WTC11 (cell line): ENCODE data around the gene TBX20. TPM values are rescaled to one million over a fixed set of nuclear protein-coding genes. Genes with fewer than 3 reads are reported as not detected.
"Not testable (repeated sequence)": the region's sequence is repeated elsewhere in the genome, so short reads cannot be mapped to it uniquely, and the experiment has no call there.

Experiments used
- ATAC-seq: fragments of 200-7000 bp; cut with Tn5 transposase; 2 replicates; pipeline ENCODE4 v1.10.0; 2021; ENCODE audit warnings: mild to moderate bottlenecking, moderate library complexity
- CTCF ChIA-PET: fragments of 300-600 bp; sonication (Branson Sonifier 250); formaldehyde crosslinking; loops from one replicate; lab custom pipeline; 2021; ENCODE audit warnings: antibody characterized with exemption; lab: Charles Lee
- POLR2A ChIA-PET: fragments of 350-600 bp; sonication (Branson Sonifier 250); formaldehyde crosslinking; loops from one replicate; lab custom pipeline; 2021; ENCODE audit warnings: antibody characterized with exemption; lab: Charles Lee
- DNase-seq: peaks from one replicate; pipeline ENCODE4 v3.0.0; 2021; ENCODE audit warnings: low spot score
- H3K27ac Mint-ChIP-seq: 2 replicates; pipeline ENCODE4 v1.8.0; 2021; ENCODE audit warnings: mixed read lengths
- H3K27me3 Mint-ChIP-seq: 2 replicates; pipeline ENCODE4 v1.8.0; 2021; ENCODE audit warnings: low read depth, mild to moderate bottlenecking, moderate library complexity, mixed read lengths
- H3K36me3 Mint-ChIP-seq: 2 replicates; pipeline ENCODE4 v1.8.0; 2021; ENCODE audit warnings: mixed read lengths
- H3K4me1 Mint-ChIP-seq: 2 replicates; pipeline ENCODE4 v1.8.0; 2022; ENCODE audit warnings: mixed read lengths
- H3K4me3 Mint-ChIP-seq: 2 replicates; pipeline ENCODE4 v1.8.0; 2021; ENCODE audit warnings: mild to moderate bottlenecking, moderate library complexity, mixed read lengths
- H3K9me3 Mint-ChIP-seq: 2 replicates; pipeline ENCODE4 v1.8.0; 2021; ENCODE audit warnings: mixed read lengths
- CREB1 ChIP-seq: sonication (generic); formaldehyde crosslinking; IDR thresholded peaks from 2 replicates; pipeline ENCODE4 v1.8.0; 2023; ENCODE audit warnings: mild to moderate bottlenecking, missing genetic modification reagents
- ETV6 ChIP-seq: sonication (generic); formaldehyde crosslinking; IDR thresholded peaks from 2 replicates; pipeline ENCODE4 v1.8.1; 2022; ENCODE audit warnings: mild to moderate bottlenecking, missing genetic modification reagents
- FOXP1 ChIP-seq: sonication (generic); formaldehyde crosslinking; IDR thresholded peaks from 2 replicates; pipeline ENCODE4 v1.8.0; 2022; ENCODE audit warnings: missing genetic modification reagents, mild to moderate bottlenecking, moderate library complexity, borderline replicate concordance
- IRF2 ChIP-seq: sonication (generic); formaldehyde crosslinking; IDR thresholded peaks from 2 replicates; pipeline ENCODE4 v1.8.0; 2022; ENCODE audit warnings: low read depth, missing genetic modification reagents, borderline replicate concordance
- MYBL2 ChIP-seq: sonication (generic); formaldehyde crosslinking; IDR thresholded peaks from 2 replicates; pipeline ENCODE4 v1.8.1; 2023; ENCODE audit warnings: mild to moderate bottlenecking, moderate library complexity, missing genetic modification reagents
- NFYB ChIP-seq: sonication (generic); formaldehyde crosslinking; conservative IDR thresholded peaks from 2 replicates; pipeline ENCODE4 v1.8.0; 2022; ENCODE audit warnings: low read depth, missing genetic modification reagents
- NR1H2 ChIP-seq: sonication (generic); formaldehyde crosslinking; IDR thresholded peaks from 2 replicates; pipeline ENCODE4 v1.9.0; 2021; ENCODE audit warnings: mild to moderate bottlenecking, moderate library complexity, missing genetic modification reagents
- PREB ChIP-seq: sonication (generic); formaldehyde crosslinking; IDR thresholded peaks from 2 replicates; pipeline ENCODE4 v1.8.1; 2022; ENCODE audit warnings: mild to moderate bottlenecking, missing genetic modification reagents, moderate library complexity, borderline replicate concordance
- RELA ChIP-seq: sonication (generic); formaldehyde crosslinking; IDR thresholded peaks from 2 replicates; pipeline ENCODE4 v1.8.1; 2022; ENCODE audit warnings: missing genetic modification reagents, mild to moderate bottlenecking, borderline replicate concordance
- SMAD3 ChIP-seq: sonication (generic); formaldehyde crosslinking; IDR thresholded peaks from 2 replicates; pipeline ENCODE4 v1.8.0; 2022; ENCODE audit warnings: missing genetic modification reagents, mild to moderate bottlenecking, borderline replicate concordance
- ZNF219 ChIP-seq: sonication (generic); formaldehyde crosslinking; IDR thresholded peaks from 2 replicates; pipeline ENCODE4 v1.8.0; 2023; ENCODE audit warnings: missing genetic modification reagents, mild to moderate bottlenecking, borderline replicate concordance
- ZNF263 ChIP-seq: sonication (generic); formaldehyde crosslinking; IDR thresholded peaks from 2 replicates; pipeline ENCODE4 v1.8.1; 2022; ENCODE audit warnings: low read depth, mild to moderate bottlenecking, moderate library complexity, missing genetic modification reagents
- total RNA-seq: library from RNA; stranded (reverse); gene quantifications from 3 replicates; pipeline ENCODE4 v1.2.3, GENCODE V29; 2021
- TF ChIP-seq, protein P1 (sequence below): sonication (generic); formaldehyde crosslinking; IDR thresholded peaks from 2 replicates; pipeline ENCODE4 v1.8.1; 2022; ENCODE audit warnings: missing genetic modification reagents, borderline replicate concordance
- TF ChIP-seq, protein P2 (sequence below): fragments of 250-450 bp; sonication (Bioruptor Pico); IDR thresholded peaks from 2 replicates; pipeline ENCODE4 v1.9.0; 2021; ENCODE audit warnings: moderate library complexity, mild to moderate bottlenecking, inconsistent platforms, borderline replicate concordance
- TF ChIP-seq, protein P3 (sequence below): sonication (generic); formaldehyde crosslinking; IDR thresholded peaks from 2 replicates; pipeline ENCODE4 v1.8.0; 2023; ENCODE audit warnings: mild to moderate bottlenecking, missing genetic modification reagents
- TF ChIP-seq, protein P4 (sequence below): sonication (generic); formaldehyde crosslinking; IDR thresholded peaks from 2 replicates; pipeline ENCODE4 v1.8.0; 2022; ENCODE audit warnings: mild to moderate bottlenecking, missing genetic modification reagents

Gene TBX20
- total RNA-seq, 1 experiment from 2014 or later: 0.24 TPM

GRCh38 chr7:35241436-35241835 lies 12.5 kb downstream of the TBX20 start:
- Mint-ChIP-seq H3K36me3 (no peaks in the 10 kb centered on the region), H3K27ac (no peak overlapping the region), H3K27me3 (peaks cover 13% of the 10 kb centered on the region), H3K9me3 (no peaks in the 10 kb centered on the region), H3K4me1 (peaks cover 2% of the 10 kb centered on the region; the same call in 1 of the 2 replicates), H3K4me3 (no peak overlapping the region)
- CTCF ChIA-PET: interaction anchor here (1.3 kb wide), 1 partner anchor 20 kb away, joined by 3 read pairs; no protein-coding TSS in a partner anchor
- POLR2A ChIA-PET: no interaction called here
- TF ChIP-seq RELA (CRISPR knock-in tag) (no peak), ETV6 (CRISPR knock-in tag) (no peak), IRF2 (CRISPR knock-in tag) (no peak), NR1H2 (CRISPR knock-in tag) (no peak), MYBL2 (CRISPR knock-in tag) (no peak), NFYB (CRISPR knock-in tag) (no peak), ZNF263 (no peak)
- TF ChIP-seq, protein P1, sequence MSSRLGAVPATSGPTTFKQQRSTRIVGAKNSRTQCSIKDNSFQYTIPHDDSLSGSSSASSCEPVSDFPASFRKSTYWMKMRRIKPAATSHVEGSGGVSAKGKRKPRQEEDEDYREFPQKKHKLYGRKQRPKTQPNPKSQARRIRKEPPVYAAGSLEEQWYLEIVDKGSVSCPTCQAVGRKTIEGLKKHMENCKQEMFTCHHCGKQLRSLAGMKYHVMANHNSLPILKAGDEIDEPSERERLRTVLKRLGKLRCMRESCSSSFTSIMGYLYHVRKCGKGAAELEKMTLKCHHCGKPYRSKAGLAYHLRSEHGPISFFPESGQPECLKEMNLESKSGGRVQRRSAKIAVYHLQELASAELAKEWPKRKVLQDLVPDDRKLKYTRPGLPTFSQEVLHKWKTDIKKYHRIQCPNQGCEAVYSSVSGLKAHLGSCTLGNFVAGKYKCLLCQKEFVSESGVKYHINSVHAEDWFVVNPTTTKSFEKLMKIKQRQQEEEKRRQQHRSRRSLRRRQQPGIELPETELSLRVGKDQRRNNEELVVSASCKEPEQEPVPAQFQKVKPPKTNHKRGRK (CRISPR knock-in tag): no peak
- TF ChIP-seq, protein P2, sequence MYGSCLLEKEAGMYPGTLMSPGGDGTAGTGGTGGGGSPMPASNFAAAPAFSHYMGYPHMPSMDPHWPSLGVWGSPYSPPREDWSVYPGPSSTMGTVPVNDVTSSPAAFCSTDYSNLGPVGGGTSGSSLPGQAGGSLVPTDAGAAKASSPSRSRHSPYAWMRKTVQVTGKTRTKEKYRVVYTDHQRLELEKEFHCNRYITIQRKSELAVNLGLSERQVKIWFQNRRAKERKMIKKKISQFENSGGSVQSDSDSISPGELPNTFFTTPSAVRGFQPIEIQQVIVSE: no peak
- DNase-seq: no peak
- ATAC-seq: no peak

DNA sequence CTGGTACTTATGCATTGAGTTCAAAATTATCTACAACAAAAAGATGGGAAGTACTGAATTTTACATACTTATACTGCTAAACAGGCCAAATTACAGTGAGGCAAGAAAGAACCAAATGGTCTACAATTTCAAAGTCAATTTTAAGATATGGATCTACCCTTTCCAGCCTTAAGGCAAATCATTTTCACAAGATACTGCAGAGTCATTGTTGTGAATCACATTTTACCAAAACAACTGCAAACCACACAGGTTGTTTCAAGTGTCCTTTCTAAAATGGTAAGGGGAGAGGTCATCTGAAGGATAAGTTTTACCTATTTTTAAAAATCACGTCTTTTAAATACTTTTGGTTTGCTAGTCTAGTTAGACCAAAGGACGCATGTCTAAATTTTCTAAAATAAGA lies 12.9 kb downstream of the TBX20 start:
- POLR2A ChIA-PET, H3K4me1 Mint-ChIP-seq, H3K27ac Mint-ChIP-seq, CTCF ChIA-PET, H3K36me3 Mint-ChIP-seq, ATAC-seq, DNase-seq, H3K4me3 Mint-ChIP-seq, H3K9me3 Mint-ChIP-seq: not testable (repeated sequence)
- H3K27me3 Mint-ChIP-seq: peaks cover 11% of the 10 kb centered on the region

GRCh38 chr7:35238456-35238855 lies 15.4 kb downstream of the TBX20 start:
- POLR2A ChIA-PET, H3K27me3 Mint-ChIP-seq, ATAC-seq, CTCF ChIA-PET, H3K36me3 Mint-ChIP-seq, DNase-seq, H3K4me1 Mint-ChIP-seq, H3K27ac Mint-ChIP-seq, H3K9me3 Mint-ChIP-seq, H3K4me3 Mint-ChIP-seq: not testable (repeated sequence)

GRCh38 chr7:35232994-35233393 lies 20.9 kb downstream of the TBX20 start:
- TF ChIP-seq ZNF219 (CRISPR knock-in tag) (no peak), CREB1 (no peak), NR1H2 (CRISPR knock-in tag) (no peak), SMAD3 (CRISPR knock-in tag) (no peak), FOXP1 (CRISPR knock-in tag) (no peak), PREB (no peak)
- TF ChIP-seq, protein P3, sequence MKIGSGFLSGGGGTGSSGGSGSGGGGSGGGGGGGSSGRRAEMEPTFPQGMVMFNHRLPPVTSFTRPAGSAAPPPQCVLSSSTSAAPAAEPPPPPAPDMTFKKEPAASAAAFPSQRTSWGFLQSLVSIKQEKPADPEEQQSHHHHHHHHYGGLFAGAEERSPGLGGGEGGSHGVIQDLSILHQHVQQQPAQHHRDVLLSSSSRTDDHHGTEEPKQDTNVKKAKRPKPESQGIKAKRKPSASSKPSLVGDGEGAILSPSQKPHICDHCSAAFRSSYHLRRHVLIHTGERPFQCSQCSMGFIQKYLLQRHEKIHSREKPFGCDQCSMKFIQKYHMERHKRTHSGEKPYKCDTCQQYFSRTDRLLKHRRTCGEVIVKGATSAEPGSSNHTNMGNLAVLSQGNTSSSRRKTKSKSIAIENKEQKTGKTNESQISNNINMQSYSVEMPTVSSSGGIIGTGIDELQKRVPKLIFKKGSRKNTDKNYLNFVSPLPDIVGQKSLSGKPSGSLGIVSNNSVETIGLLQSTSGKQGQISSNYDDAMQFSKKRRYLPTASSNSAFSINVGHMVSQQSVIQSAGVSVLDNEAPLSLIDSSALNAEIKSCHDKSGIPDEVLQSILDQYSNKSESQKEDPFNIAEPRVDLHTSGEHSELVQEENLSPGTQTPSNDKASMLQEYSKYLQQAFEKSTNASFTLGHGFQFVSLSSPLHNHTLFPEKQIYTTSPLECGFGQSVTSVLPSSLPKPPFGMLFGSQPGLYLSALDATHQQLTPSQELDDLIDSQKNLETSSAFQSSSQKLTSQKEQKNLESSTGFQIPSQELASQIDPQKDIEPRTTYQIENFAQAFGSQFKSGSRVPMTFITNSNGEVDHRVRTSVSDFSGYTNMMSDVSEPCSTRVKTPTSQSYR: no peak
- TF ChIP-seq, protein P4, sequence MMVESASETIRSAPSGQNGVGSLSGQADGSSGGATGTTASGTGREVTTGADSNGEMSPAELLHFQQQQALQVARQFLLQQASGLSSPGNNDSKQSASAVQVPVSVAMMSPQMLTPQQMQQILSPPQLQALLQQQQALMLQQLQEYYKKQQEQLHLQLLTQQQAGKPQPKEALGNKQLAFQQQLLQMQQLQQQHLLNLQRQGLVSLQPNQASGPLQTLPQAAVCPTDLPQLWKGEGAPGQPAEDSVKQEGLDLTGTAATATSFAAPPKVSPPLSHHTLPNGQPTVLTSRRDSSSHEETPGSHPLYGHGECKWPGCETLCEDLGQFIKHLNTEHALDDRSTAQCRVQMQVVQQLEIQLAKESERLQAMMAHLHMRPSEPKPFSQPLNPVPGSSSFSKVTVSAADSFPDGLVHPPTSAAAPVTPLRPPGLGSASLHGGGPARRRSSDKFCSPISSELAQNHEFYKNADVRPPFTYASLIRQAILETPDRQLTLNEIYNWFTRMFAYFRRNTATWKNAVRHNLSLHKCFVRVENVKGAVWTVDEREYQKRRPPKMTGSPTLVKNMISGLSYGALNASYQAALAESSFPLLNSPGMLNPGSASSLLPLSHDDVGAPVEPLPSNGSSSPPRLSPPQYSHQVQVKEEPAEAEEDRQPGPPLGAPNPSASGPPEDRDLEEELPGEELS: no peak
- TF ChIP-seq, all 79 proteins: peak for 0
- POLR2A ChIA-PET: no interaction called here
- Mint-ChIP-seq H3K4me3 (no peak overlapping the region), H3K27me3 (no peaks in the 10 kb centered on the region), H3K4me1 (peaks cover 2% of the 10 kb centered on the region; the same call in 1 of the 2 replicates), H3K9me3 (no peaks in the 10 kb centered on the region), H3K36me3 (no peaks in the 10 kb centered on the region), H3K27ac (no peak overlapping the region)
- DNase-seq: no peak
- ATAC-seq: no peak
- CTCF ChIA-PET: no interaction called here

DNA sequence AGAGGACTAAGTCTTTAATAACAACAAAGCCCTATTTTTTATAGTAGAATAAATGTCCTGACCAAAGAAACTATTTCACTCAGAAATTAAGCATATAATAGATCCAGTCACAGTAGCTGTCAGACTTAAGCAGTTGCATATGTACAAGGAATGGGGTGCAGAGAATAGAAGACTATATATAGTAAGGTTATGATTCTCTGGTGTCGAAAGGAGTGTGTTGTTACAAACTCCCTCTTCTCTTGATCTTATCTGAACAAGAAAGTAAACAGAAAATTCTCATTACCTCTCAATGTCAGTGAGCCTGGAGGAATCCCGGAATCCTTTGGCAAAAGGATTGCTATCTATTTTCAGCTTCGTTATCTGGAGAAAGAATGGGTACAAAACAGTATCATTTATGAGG lies 22.7 kb downstream of the TBX20 start:
- CTCF ChIA-PET, H3K4me3 Mint-ChIP-seq, DNase-seq, H3K27me3 Mint-ChIP-seq, H3K27ac Mint-ChIP-seq, POLR2A ChIA-PET, ATAC-seq, H3K4me1 Mint-ChIP-seq, H3K9me3 Mint-ChIP-seq, H3K36me3 Mint-ChIP-seq: not testable (repeated sequence)
